ENCODE results near the gene LRRC43. TPM values are rescaled to one million over a fixed set of nuclear protein-coding genes. Genes with fewer than 3 reads are reported as not detected.

LRRC43 gene
- total RNA-seq, 4 donors from 2014 or later: 2.7 to 11.4 (median 5.3) TPM

DNA sequence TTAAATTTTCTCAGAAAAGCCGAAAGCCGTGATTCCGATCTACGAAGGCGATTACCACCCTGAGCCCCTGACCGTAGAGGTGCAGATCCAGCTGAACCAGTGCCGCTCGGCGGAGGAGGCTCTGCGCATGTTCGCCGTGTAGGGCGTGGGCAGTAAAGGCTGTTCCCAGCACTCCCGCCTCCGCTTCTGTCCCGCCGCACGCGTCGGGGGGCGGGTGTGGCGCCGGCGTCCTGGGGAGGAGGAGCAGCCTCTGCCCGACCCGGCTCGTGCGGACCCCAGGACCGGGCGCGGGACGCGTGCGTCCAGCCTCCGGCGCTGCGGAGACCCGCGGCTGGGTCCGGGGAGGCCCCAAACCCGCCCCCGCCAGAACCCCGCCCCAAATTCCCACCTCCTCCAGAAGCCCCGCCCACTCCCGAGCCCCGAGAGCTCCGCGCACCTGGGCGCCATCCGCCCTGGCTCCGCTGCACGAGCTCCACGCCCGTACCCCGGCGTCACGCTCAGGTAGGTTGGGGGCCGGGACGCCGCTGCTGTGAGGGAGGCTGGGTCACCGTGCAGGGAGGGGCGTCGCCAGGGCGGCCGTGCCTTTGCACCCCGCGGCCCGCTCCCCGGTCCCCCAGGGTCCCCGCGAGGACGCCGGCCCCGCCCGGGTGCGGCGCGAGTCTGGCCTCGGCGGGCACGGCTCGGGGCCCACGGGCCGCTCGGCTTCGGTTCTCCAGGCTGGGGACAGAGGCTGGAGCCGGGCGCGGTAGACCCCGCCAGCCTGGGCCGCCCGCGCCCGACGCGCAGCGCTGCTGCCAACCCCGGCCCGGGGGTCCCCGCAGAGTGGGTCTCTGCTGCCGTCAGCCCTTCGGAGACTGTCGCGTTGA, 20.6 kb downstream of the LRRC43 start, which contains the start of gene B3GNT4:
Gene B3GNT4 (plus strand): TSS at position 409 of the 866 bp plus-strand sequence. CDS start 910 bp downstream, outside the sequence.
- H3K27me3 ChIP-seq: no peaks in the 10 kb centered on the region
- H3K36me3 ChIP-seq: peaks cover 15 to 17% of the 10 kb centered on the region in 2 donors
- TF ChIP-seq, protein P1, sequence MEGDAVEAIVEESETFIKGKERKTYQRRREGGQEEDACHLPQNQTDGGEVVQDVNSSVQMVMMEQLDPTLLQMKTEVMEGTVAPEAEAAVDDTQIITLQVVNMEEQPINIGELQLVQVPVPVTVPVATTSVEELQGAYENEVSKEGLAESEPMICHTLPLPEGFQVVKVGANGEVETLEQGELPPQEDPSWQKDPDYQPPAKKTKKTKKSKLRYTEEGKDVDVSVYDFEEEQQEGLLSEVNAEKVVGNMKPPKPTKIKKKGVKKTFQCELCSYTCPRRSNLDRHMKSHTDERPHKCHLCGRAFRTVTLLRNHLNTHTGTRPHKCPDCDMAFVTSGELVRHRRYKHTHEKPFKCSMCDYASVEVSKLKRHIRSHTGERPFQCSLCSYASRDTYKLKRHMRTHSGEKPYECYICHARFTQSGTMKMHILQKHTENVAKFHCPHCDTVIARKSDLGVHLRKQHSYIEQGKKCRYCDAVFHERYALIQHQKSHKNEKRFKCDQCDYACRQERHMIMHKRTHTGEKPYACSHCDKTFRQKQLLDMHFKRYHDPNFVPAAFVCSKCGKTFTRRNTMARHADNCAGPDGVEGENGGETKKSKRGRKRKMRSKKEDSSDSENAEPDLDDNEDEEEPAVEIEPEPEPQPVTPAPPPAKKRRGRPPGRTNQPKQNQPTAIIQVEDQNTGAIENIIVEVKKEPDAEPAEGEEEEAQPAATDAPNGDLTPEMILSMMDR (IDR thresholded peaks at IDR 0.05): no peak
- TF ChIP-seq POLR2A (IDR thresholded peaks at IDR 0.05): no peak
- peak; percentile 62 to 72 for DNase-seq
- H3K27ac ChIP-seq: no peak within 1 kb of the TSS
- peaks cover 0 to 14% of the 10 kb centered on the region in 2 donors for H3K4me1 ChIP-seq
- H3K4me3 ChIP-seq (replicated peaks in 1 of 3): peak within 1 kb of the TSS; percentile 17 to 62 (median 51)
- 0 to 1% methylated on average over 6 to 14 of the region's 104 CpGs for WGBS, 2 donors
- intact Hi-C loops (cut with DNase I): no loop called here
- no peaks in the 10 kb centered on the region for H3K9me3 ChIP-seq

GRCh38 chr12:122204167-122205052, 21.5 kb downstream of the LRRC43 start:
- peak; percentile 18 to 25 for DNase-seq
- intact Hi-C loops (cut with DNase I): no loop called here
- Histone ChIP-seq H3K27me3 (no peaks in the 10 kb centered on the region), H3K4me1 (peaks cover 0 to 14% of the 10 kb centered on the region in 2 donors), H3K4me3 (replicated peaks in 1 of 3) (peak overlapping the region; percentile 17 to 51 (median 22)), H3K27ac (no peak overlapping the region), H3K36me3 (peaks cover 24 to 25% of the 10 kb centered on the region in 2 donors), H3K9me3 (no peaks in the 10 kb centered on the region)
- TF ChIP-seq POLR2A (IDR thresholded peaks at IDR 0.05): no peak
- TF ChIP-seq, protein P1 (IDR thresholded peaks at IDR 0.05): no peak
- WGBS, 2 donors: 13 to 82% methylated on average over 6 to 49 of the region's 71 CpGs

DNA sequence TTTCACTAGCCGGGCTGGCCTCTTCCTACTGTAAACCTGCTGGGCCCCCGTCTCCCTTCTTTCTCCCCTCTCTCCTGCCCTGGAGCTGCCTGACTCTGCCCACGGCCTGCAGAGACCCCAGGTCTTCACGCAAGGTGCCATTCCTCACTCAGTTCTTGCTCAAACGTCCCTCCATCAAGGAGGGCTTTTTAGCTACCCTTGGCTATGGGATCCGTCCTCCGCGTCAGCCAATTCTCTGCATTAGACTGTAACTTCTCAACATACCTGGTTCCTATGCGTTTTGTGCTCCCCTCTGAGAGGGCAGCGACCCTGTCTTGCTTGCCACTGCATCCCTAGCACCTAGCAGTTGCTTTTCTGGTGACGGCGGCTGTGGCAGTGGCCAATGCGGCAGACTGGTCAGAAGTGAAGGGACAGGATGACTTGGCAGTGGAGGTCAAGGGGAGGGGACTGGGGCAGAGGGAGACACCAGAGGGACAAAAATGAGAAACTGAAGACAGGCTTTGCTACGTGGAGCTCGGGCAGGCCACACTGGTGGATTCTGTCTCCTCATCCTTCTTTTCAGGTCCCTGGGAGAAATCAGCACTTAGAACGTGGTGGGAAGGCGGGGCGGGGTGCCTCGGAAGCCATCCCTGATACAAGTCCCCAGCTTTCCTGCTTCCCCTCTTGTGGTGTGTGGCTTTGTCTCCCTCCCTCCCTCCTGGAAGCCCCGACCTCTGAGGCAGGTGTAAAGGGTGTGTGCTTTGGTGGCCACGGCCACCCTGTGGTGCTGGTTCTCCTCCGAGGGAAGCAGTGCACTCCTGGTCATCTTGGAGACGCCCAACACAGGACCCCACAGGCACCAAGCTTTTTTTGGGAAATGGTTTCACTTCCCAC, 22.4 kb downstream of the LRRC43 start:
- WGBS, 2 donors: 47 to 49% methylated on average over 22 of the region's 23 CpGs
- DNase-seq: no peak
- no peaks in the 10 kb centered on the region for H3K27me3 ChIP-seq

DNA sequence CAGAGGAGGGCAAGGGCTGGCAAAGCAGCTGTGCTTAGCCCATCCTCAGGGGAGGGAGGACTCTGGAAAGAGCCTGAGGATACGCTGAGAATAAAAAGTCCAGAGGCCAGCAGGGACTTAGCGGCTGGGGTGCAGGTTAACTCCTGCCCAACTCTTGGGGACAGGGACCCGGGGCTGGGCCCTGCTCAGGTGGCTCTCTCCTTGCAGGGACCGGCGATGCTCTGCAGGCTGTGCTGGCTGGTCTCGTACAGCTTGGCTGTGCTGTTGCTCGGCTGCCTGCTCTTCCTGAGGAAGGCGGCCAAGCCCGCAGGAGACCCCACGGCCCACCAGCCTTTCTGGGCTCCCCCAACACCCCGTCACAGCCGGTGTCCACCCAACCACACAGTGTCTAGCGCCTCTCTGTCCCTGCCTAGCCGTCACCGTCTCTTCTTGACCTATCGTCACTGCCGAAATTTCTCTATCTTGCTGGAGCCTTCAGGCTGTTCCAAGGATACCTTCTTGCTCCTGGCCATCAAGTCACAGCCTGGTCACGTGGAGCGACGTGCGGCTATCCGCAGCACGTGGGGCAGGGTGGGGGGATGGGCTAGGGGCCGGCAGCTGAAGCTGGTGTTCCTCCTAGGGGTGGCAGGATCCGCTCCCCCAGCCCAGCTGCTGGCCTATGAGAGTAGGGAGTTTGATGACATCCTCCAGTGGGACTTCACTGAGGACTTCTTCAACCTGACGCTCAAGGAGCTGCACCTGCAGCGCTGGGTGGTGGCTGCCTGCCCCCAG, 23.4 kb downstream of the LRRC43 start:
- Histone ChIP-seq H3K36me3 (peaks cover 33 to 41% of the 10 kb centered on the region in 2 donors), H3K9me3 (no peaks in the 10 kb centered on the region), H3K4me3 (replicated peaks in 1 of 3) (no peak overlapping the region), H3K27ac (no peak overlapping the region), H3K27me3 (no peaks in the 10 kb centered on the region), H3K4me1 (peaks cover 0 to 14% of the 10 kb centered on the region in 2 donors)
- intact Hi-C loops (cut with DNase I): no loop called here
- no peak for TF ChIP-seq POLR2A (IDR thresholded peaks at IDR 0.05)
- TF ChIP-seq, protein P1 (IDR thresholded peaks at IDR 0.05): no peak
- WGBS, 2 donors: 64 to 70% methylated on average over 22 to 26 of the region's 27 CpGs
- DNase-seq: no peak

More for the DNA sequence above, 22.4 kb downstream of the LRRC43 start:
- peaks cover 30 to 31% of the 10 kb centered on the region in 2 donors for H3K36me3 ChIP-seq
- intact Hi-C loops (cut with DNase I): no loop called here
- no peak overlapping the region for H3K4me3 ChIP-seq (replicated peaks in 1 of 3)
- no peak overlapping the region for H3K27ac ChIP-seq
- H3K9me3 ChIP-seq: no peaks in the 10 kb centered on the region
- peaks cover 0 to 14% of the 10 kb centered on the region in 2 donors for H3K4me1 ChIP-seq
- no peak for TF ChIP-seq POLR2A (IDR thresholded peaks at IDR 0.05)
- TF ChIP-seq, protein P1 (IDR thresholded peaks at IDR 0.05): no peak
